T-cell (primary cell): ENCODE results near the gene LTO1. TPM values are rescaled to one million over a fixed set of nuclear protein-coding genes. Genes with fewer than 3 reads are reported as not detected.

ENCODE experiments used
- ATAC-seq, 4 experiments: fragments of 200-7000 bp in 3 of 4; fragments of 150-1000 bp in 1 of 4; cut with Tn5 transposase; replicated peaks in 1 of 4; 1 replicate in 3 of 4; 2 replicates in 1 of 4; pipeline ENCODE4 v1.10.0; 2021; ENCODE audit warnings: moderate library complexity in 3 of 4, mild to moderate bottlenecking in 2 of 4, moderate number of reproducible peaks in 1 of 4
- CTCF ChIA-PET, 2 donors: fragments of 300-600 bp; sonication (Branson Sonifier 250); formaldehyde crosslinking; loops; one replicate each; lab custom pipeline; 2022; ENCODE audit warnings: antibody characterized with exemption in 2 of 2; lab: Charles Lee
- POLR2A ChIA-PET, 2 donors: fragments of 300-600 bp; sonication (Branson Sonifier 250); formaldehyde crosslinking; loops; one replicate each; lab custom pipeline; 2022; ENCODE audit warnings: antibody characterized with exemption in 2 of 2; lab: Charles Lee
- DNase-seq, 35 experiments: peaks; one replicate each; pipeline versions ENCODE4 v3.0.0 to v3.0.0-alpha.2; 2013 to 2023
- H3K27ac ChIP-seq: one replicate; pipeline ENCODE4 v1.5.1; 2013; ENCODE audit warnings: low read length
- H3K27me3 ChIP-seq, 2 experiments: replicated peaks in 1 of 2; 1 replicate in 1 of 2; 2 replicates in 1 of 2; pipeline versions ENCODE4 v1.6.1 to v1.7.0; 2013; ENCODE audit warnings: low read length in 1 of 2, mixed read lengths in 1 of 2; ENCODE audit not compliant: control insufficient read depth in 2 of 2, insufficient read depth in 2 of 2; ENCODE audit errors: extremely low read depth in 1 of 2
- H3K36me3 ChIP-seq, 2 donors: 1 replicate in 1 of 2; 2 replicates in 1 of 2; pipeline versions ENCODE4 v1.6.1 to v1.7.0; 2013; ENCODE audit warnings: low read length in 1 of 2; ENCODE audit not compliant: control insufficient read depth in 2 of 2, insufficient read depth in 1 of 2; ENCODE audit errors: extremely low read depth in 1 of 2
- H3K4me1 ChIP-seq, 2 experiments: 1 replicate in 1 of 2; 2 replicates in 1 of 2; pipeline versions ENCODE4 v1.6.1 to v1.7.0; 2013; ENCODE audit warnings: low read length in 2 of 2, mixed read lengths in 1 of 2; ENCODE audit not compliant: insufficient read depth in 2 of 2, control insufficient read depth in 1 of 2; ENCODE audit errors: extremely low read depth in 1 of 2
- H3K4me3 ChIP-seq, 2 donors: 1 replicate in 1 of 2; 2 replicates in 1 of 2; pipeline versions ENCODE4 v1.5.1 to v1.7.0; 2013; ENCODE audit warnings: mild to moderate bottlenecking in 2 of 2, low read length in 1 of 2, moderate library complexity in 1 of 2; ENCODE audit not compliant: control insufficient read depth in 1 of 2; ENCODE audit errors: extremely low read depth in 1 of 2
- H3K9me3 ChIP-seq: 2 replicates; pipeline ENCODE4 v1.7.0; 2013
- H3K27ac Mint-ChIP-seq, 2 donors: one replicate each; pipeline ENCODE4 v1.8.0; 2020 to 2021; ENCODE audit warnings: mild to moderate bottlenecking in 2 of 2, mixed read lengths in 2 of 2
- H3K27me3 Mint-ChIP-seq, 2 donors: one replicate each; pipeline ENCODE4 v1.8.0; 2021 to 2022; ENCODE audit warnings: mixed read lengths in 2 of 2
- H3K36me3 Mint-ChIP-seq: one replicate; pipeline ENCODE4 v1.8.0; 2021; ENCODE audit warnings: mixed read lengths
- H3K4me1 Mint-ChIP-seq, 3 donors: one replicate each; pipeline ENCODE4 v1.8.0; 2020 to 2022; ENCODE audit warnings: mixed read lengths in 3 of 3, mild to moderate bottlenecking in 1 of 3
- H3K4me3 Mint-ChIP-seq, 3 donors: one replicate each; pipeline ENCODE4 v1.8.0; 2020 to 2022; ENCODE audit warnings: mild to moderate bottlenecking in 3 of 3, mixed read lengths in 3 of 3, moderate library complexity in 3 of 3
- H3K9me3 Mint-ChIP-seq, 3 donors: one replicate each; pipeline ENCODE4 v1.8.0; 2020 to 2022; ENCODE audit warnings: mixed read lengths in 3 of 3
- WGBS: methylation state at CpG from one replicate; pipeline ENCODE4 v1.1.5; 2013; ENCODE audit warnings: missing lambda C conversion rate; ENCODE audit not compliant: insufficient coverage; 5-methylcytosine and 5-hydroxymethylcytosine counted together
- total RNA-seq, 35 experiments: library from RNA in 6 of 35; stranded (reverse) in 6 of 35; fragments of 120-200 nt in 1 of 35; gene quantifications; one replicate each; pipeline versions ENCODE4 v1.2.1 to v1.2.4 and lab custom pipeline; 2013 to 2026

The LTO1 gene
- total RNA-seq, 5 donors from 2014 or later (not counting 1 experiment from before 2014, with no cell fraction given): 31.8 to 64.2 (median 57.4) TPM

GRCh38 chr11:69649576-69649900 lies 25.6 kb downstream of the LTO1 start:
- Mint-ChIP-seq H3K9me3 (no peaks in the 10 kb centered on the region), H3K36me3 (no peaks in the 10 kb centered on the region), H3K4me1 (no peaks in the 10 kb centered on the region), H3K27ac (no peak overlapping the region), H3K27me3 (no peaks in the 10 kb centered on the region), H3K4me3 (no peak overlapping the region)
- H3K27ac ChIP-seq: no peak overlapping the region
- POLR2A ChIA-PET: no interaction called here
- H3K9me3 ChIP-seq: no peaks in the 10 kb centered on the region
- 97% methylated on average over 6 of the region's 10 CpGs for WGBS
- CTCF ChIA-PET: no interaction called here
- DNase-seq (no peak), ATAC-seq (no peak)
- H3K4me3 ChIP-seq: no peak overlapping the region
- H3K36me3 ChIP-seq: no peaks in the 10 kb centered on the region
- H3K4me1 ChIP-seq: no peaks in the 10 kb centered on the region
- peaks cover 0 to 18% of the 10 kb centered on the region in 2 experiments for H3K27me3 ChIP-seq

- Mint-ChIP-seq H3K4me1 (peaks cover 0 to 2% (median 0%) of the 10 kb centered on the region in 3 donors), H3K9me3 (no peaks in the 10 kb centered on the region), H3K27me3 (no peaks in the 10 kb centered on the region), H3K4me3 (no peak overlapping the region), H3K36me3 (no peaks in the 10 kb centered on the region), H3K27ac (no peak overlapping the region)
- no peak overlapping the region for H3K27ac ChIP-seq
- ChIA-PET CTCF (no interaction called here), POLR2A (no interaction called here)
- H3K36me3 ChIP-seq: no peaks in the 10 kb centered on the region
- peaks cover 0 to 21% of the 10 kb centered on the region in 2 experiments for H3K27me3 ChIP-seq
- no peak for DNase-seq
- no peak for ATAC-seq
- peaks cover 0 to 3% of the 10 kb centered on the region in 2 experiments for H3K4me1 ChIP-seq
- no peak overlapping the region for H3K4me3 ChIP-seq
- H3K9me3 ChIP-seq: no peaks in the 10 kb centered on the region
- 91% methylated on average over 31 of the region's 37 CpGs for WGBS
Measured at GRCh38 chr11:69648679-69649575, 26.2 kb downstream of the LTO1 start.

- no peak overlapping the region for H3K4me3 Mint-ChIP-seq
- ATAC-seq (no peak), DNase-seq (no peak)
- CTCF ChIA-PET: no interaction called here
- H3K27me3 ChIP-seq: peaks cover 0 to 25% of the 10 kb centered on the region in 2 experiments
- 78% methylated on average over 23 of the region's 28 CpGs for WGBS
- H3K4me3 ChIP-seq: no peak overlapping the region
- no peaks in the 10 kb centered on the region for H3K9me3 ChIP-seq
- no peak overlapping the region for H3K27ac Mint-ChIP-seq
- no peaks in the 10 kb centered on the region for H3K36me3 ChIP-seq
- no peaks in the 10 kb centered on the region for H3K27me3 Mint-ChIP-seq
- peaks cover 0 to 9% of the 10 kb centered on the region in 2 experiments for H3K4me1 ChIP-seq
- no peaks in the 10 kb centered on the region for H3K9me3 Mint-ChIP-seq
- H3K27ac ChIP-seq: no peak overlapping the region
- no peaks in the 10 kb centered on the region for H3K36me3 Mint-ChIP-seq
- POLR2A ChIA-PET: no interaction called here
- H3K4me1 Mint-ChIP-seq: peaks cover 0 to 4% (median 1%) of the 10 kb centered on the region in 3 donors
Measured at GRCh38 chr11:69647761-69648497, 27.2 kb downstream of the LTO1 start.

GRCh38 chr11:69647390-69647748 lies 27.8 kb downstream of the LTO1 start:
- WGBS: 98% methylated on average over 8 of the region's 11 CpGs
- H3K4me3 ChIP-seq: no peak overlapping the region
- DNase-seq (no peak), ATAC-seq (no peak)
- CTCF ChIA-PET: no interaction called here
- no peaks in the 10 kb centered on the region for H3K9me3 ChIP-seq
- H3K27me3 ChIP-seq: peaks cover 0 to 26% of the 10 kb centered on the region in 2 experiments
- Mint-ChIP-seq H3K4me1 (peaks cover 0 to 4% (median 1%) of the 10 kb centered on the region in 3 donors), H3K4me3 (no peak overlapping the region), H3K27me3 (no peaks in the 10 kb centered on the region), H3K9me3 (no peaks in the 10 kb centered on the region), H3K36me3 (no peaks in the 10 kb centered on the region), H3K27ac (no peak overlapping the region)
- POLR2A ChIA-PET: no interaction called here
- no peak overlapping the region for H3K27ac ChIP-seq
- H3K4me1 ChIP-seq: peaks cover 0 to 9% of the 10 kb centered on the region in 2 experiments
- H3K36me3 ChIP-seq: no peaks in the 10 kb centered on the region

GRCh38 chr11:69646493-69647389 lies 28.4 kb downstream of the LTO1 start:
- Mint-ChIP-seq H3K27me3 (no peaks in the 10 kb centered on the region), H3K27ac (no peak overlapping the region), H3K4me1 (peaks cover 0 to 4% (median 1%) of the 10 kb centered on the region in 3 donors), H3K9me3 (no peaks in the 10 kb centered on the region), H3K36me3 (no peaks in the 10 kb centered on the region), H3K4me3 (no peak overlapping the region)
- ATAC-seq: no peak
- peaks cover 0 to 33% of the 10 kb centered on the region in 2 experiments for H3K27me3 ChIP-seq
- peaks cover 0 to 14% of the 10 kb centered on the region in 2 experiments for H3K4me1 ChIP-seq
- no peak for DNase-seq
- POLR2A ChIA-PET: no interaction called here
- H3K4me3 ChIP-seq: no peak overlapping the region
- WGBS: 92% methylated on average over 26 of the region's 32 CpGs
- no peaks in the 10 kb centered on the region for H3K36me3 ChIP-seq
- H3K9me3 ChIP-seq: no peaks in the 10 kb centered on the region
- CTCF ChIA-PET: no interaction called here
- H3K27ac ChIP-seq: no peak overlapping the region
